Spleen (tissue), 11 donors: ENCODE results near the gene APOBEC3C. TPM values are rescaled to one million over a fixed set of nuclear protein-coding genes. Genes with fewer than 3 reads are reported as not detected.

Experiments
- DNase-seq: peaks from one replicate; pipeline ENCODE4 v3.0.0-alpha.2; 2020
- H3K27ac ChIP-seq, 8 donors: fragments of 200-600 bp; sonication (generic) in 7 of 8; 1 replicate in 4 of 8; 2 replicates in 4 of 8; pipeline versions ENCODE4 v1.5.0 to v1.8.0; 2016 to 2021; ENCODE audit warnings: inconsistent platforms in 4 of 8, mild to moderate bottlenecking in 4 of 8, moderate library complexity in 1 of 8
- H3K27me3 ChIP-seq, 7 donors: fragments of 200-600 bp; sonication (generic) in 6 of 7; replicated peaks in 1 of 7; 1 replicate in 4 of 7; 2 replicates in 3 of 7; pipeline versions ENCODE4 v1.5.0 to v1.8.0; 2016 to 2021; ENCODE audit warnings: inconsistent platforms in 3 of 7, mild to moderate bottlenecking in 1 of 7
- H3K36me3 ChIP-seq, 6 donors: fragments of 200-600 bp; sonication (generic) in 5 of 6; 1 replicate in 4 of 6; 2 replicates in 2 of 6; pipeline versions ENCODE4 v1.5.0 to v1.8.0; 2016 to 2021; ENCODE audit warnings: inconsistent platforms in 2 of 6
- H3K4me1 ChIP-seq, 6 donors: fragments of 200-600 bp; sonication (generic) in 5 of 6; 1 replicate in 3 of 6; 2 replicates in 3 of 6; pipeline versions ENCODE4 v1.5.0 to v1.8.0; 2016 to 2021; ENCODE audit warnings: inconsistent platforms in 3 of 6
- H3K4me3 ChIP-seq, 8 donors: fragments of 200-600 bp; sonication (generic) in 7 of 8; 1 replicate in 4 of 8; 2 replicates in 4 of 8; pipeline versions ENCODE4 v1.5.0 to v1.8.0; 2016 to 2021; ENCODE audit warnings: inconsistent platforms in 4 of 8, mild to moderate bottlenecking in 4 of 8, moderate library complexity in 2 of 8
- H3K9me3 ChIP-seq, 8 donors: fragments of 200-600 bp; sonication (generic) in 7 of 8; 1 replicate in 4 of 8; 2 replicates in 4 of 8; pipeline versions ENCODE4 v1.5.0 to v1.8.0; 2016 to 2021; ENCODE audit warnings: inconsistent platforms in 4 of 8
- POLR2A ChIP-seq, 3 donors: fragments of 450-650 bp; IDR thresholded peaks; one replicate each; pipeline ENCODE4 v1.5.1; 2017; ENCODE audit warnings: antibody characterized with exemption in 3 of 3, mild to moderate bottlenecking in 1 of 3
- WGBS, 5 donors: extraction: QIAGEN DNeasy Blood & Tissue Kit in 3 of 5; methylation state at CpG; one replicate each; pipeline versions ENCODE4 v1.1.5 to v1.1.7; 2013 to 2018; 5-methylcytosine and 5-hydroxymethylcytosine counted together
- intact Hi-C: fragments of 100-400 bp; cut with DNase I; formaldehyde crosslinking; loops from one replicate; pipeline ENCODE4 v1.15.0; 2023; ENCODE audit warnings: low total_unique reads
- polyA plus RNA-seq, 3 donors: library from polyadenylated mRNA; stranded (reverse); fragments of 200-250 nt; gene quantifications; one replicate each; pipeline ENCODE4 v1.2.1, GENCODE V29; 2013
- total RNA-seq, 7 donors: library from RNA; depleted of rRNA in 3 of 7; stranded (reverse); fragments of >200 nt in 3 of 7; fragmentation: NEBNext Ultra II Directional in 4 of 7; extraction: Animal tissue kit (Norgen Biotek cat#: 25700) in 4 of 7; gene quantifications; one replicate each; pipeline versions ENCODE4 v1.1.0 to v1.2.1, GENCODE V29; 2016 to 2021
- TF ChIP-seq, protein P1 (sequence below), 11 experiments: fragments of 200-600 bp in 7 of 11; fragments of 450-650 bp in 4 of 11; sonication (generic) in 4 of 11; IDR thresholded peaks in 8 of 11; conservative IDR thresholded peaks in 3 of 11; 1 replicate in 7 of 11; 2 replicates in 4 of 11; pipeline versions ENCODE4 v1.4.0 to v1.8.0; 2016 to 2021; ENCODE audit warnings: antibody characterized with exemption in 11 of 11, inconsistent platforms in 4 of 11, mild to moderate bottlenecking in 1 of 11
- donor health status: healthy with polysubstance abuse.
- donor health status: DM: no; HTN: no; CAD: no; lungs with moderate emphysema.
- donor health status: DM: no; HTN: no; CAD: no.
- donor health status: Bipolar disorder and iron deficiency.
- donor health status: healthy.
- donor health status: DM: no; HTN: no; CAD: no.
- donor health status: DM: yes; HTN: yes; CAD: no.

Gene APOBEC3C
- total and polyA plus RNA-seq, 10 donors: 23.5 to 72.4 (median 49.7) TPM

DNA sequence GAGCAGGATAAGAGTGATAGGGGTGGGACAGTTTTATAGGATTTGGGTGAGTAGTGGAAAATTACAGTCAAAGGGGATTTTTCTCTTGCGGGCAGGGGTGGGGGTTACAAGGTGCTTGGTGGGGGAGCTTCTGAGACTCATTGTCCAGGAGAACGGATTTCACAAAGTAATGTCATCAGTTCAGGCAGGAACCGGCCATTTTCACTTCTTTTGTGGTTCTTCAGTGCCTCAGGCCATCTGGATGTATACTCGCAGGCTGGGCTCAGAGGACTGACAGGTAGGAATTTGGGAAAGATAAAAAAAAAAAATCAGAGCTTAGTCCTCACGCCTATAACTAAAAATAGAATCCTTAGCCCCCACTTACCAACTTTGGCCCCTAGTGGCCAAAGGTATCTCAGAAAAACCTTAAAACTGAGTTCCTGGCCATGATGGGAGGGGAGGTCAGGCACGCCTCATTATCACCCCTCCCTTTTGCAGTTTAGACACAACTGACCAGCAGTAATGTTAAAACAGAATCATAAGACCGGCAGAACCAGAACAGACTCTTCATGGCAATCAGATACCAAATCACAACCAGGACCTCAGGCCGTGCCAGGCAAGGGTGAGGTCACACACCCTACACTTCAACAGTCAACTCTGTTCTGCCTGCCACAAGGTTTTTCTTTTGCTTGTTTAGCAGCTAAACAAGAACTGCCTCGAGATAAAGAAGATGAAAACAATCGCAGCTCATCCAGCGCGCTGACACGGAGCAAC lies 54.2 kb downstream of the APOBEC3C start:
- no peaks in the 10 kb centered on the region for H3K27me3 ChIP-seq
- H3K27ac ChIP-seq: peak overlapping the region; percentile 34 to 90 (median 79)
- H3K4me1 ChIP-seq: peaks cover 0 to 72% (median 33%) of the 10 kb centered on the region in 6 donors
- intact Hi-C loops: no loop called here
- WGBS, 5 donors: 69 to 81% (median 79%) methylated on average over 12 to 13 of the region's 13 CpGs
- peaks cover 0 to 6% (median 0%) of the 10 kb centered on the region in 6 donors for H3K36me3 ChIP-seq
- H3K4me3 ChIP-seq: peak overlapping the region in 6 of 8 donors; percentile 1 to 67 (median 24)
- no peaks in the 10 kb centered on the region for H3K9me3 ChIP-seq
- TF ChIP-seq, protein P1, sequence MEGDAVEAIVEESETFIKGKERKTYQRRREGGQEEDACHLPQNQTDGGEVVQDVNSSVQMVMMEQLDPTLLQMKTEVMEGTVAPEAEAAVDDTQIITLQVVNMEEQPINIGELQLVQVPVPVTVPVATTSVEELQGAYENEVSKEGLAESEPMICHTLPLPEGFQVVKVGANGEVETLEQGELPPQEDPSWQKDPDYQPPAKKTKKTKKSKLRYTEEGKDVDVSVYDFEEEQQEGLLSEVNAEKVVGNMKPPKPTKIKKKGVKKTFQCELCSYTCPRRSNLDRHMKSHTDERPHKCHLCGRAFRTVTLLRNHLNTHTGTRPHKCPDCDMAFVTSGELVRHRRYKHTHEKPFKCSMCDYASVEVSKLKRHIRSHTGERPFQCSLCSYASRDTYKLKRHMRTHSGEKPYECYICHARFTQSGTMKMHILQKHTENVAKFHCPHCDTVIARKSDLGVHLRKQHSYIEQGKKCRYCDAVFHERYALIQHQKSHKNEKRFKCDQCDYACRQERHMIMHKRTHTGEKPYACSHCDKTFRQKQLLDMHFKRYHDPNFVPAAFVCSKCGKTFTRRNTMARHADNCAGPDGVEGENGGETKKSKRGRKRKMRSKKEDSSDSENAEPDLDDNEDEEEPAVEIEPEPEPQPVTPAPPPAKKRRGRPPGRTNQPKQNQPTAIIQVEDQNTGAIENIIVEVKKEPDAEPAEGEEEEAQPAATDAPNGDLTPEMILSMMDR (IDR thresholded peaks at IDR 0.05 in 8 of 11, conservative IDR thresholded peaks at IDR 0.05 in 3 of 11): peak in 2 of 11 experiments; percentile 14 to 21
- TF ChIP-seq POLR2A (IDR thresholded peaks at IDR 0.05): no peak
- DNase-seq: no peak

Other genes with a start within 250 kb of the APOBEC3C start
- gene DNAL4, start 220.1 kb upstream of the APOBEC3C start, total RNA-seq: 10 to 100 TPM; 10.4 to 17.6 (median 13.9) TPM
- 10 to 100 TPM in 2 of 3 donors, 1 to 10 TPM in 1; 8.6 to 16.2 (median 10.6) TPM for gene DNAL4, start 220.1 kb upstream of the APOBEC3C start, polyA plus RNA-seq
- gene NPTXR, start 170.2 kb upstream of the APOBEC3C start, total RNA-seq: 10 to 100 TPM in 1 of 7 donors, 1 to 10 TPM in 6; 3.8 to 11.5 (median 5.0) TPM
- gene NPTXR, start 170.2 kb upstream of the APOBEC3C start, polyA plus RNA-seq: 1 to 10 TPM in 1 of 3 donors, under 1 TPM in 2; 0.24 to 1.2 (median 0.53) TPM
- 10 to 100 TPM; 35.8 to 72.2 (median 49.2) TPM for gene CBX6, start 142.0 kb upstream of the APOBEC3C start, total RNA-seq
- 10 to 100 TPM; 10.2 to 26.3 (median 11.3) TPM for gene CBX6, start 142.0 kb upstream of the APOBEC3C start, polyA plus RNA-seq
- gene APOBEC3A, start 56.6 kb upstream of the APOBEC3C start, total RNA-seq: 100 to 1,000 TPM in 2 of 7 donors, 10 to 100 TPM in 5; 18.6 to 163 (median 68.0) TPM
- gene APOBEC3A, start 56.6 kb upstream of the APOBEC3C start, polyA plus RNA-seq: 1 to 10 TPM; 1.2 to 5.6 (median 3.9) TPM
- 10 to 100 TPM in 1 of 7 donors, 1 to 10 TPM in 5, not detected in 1; 2.5 to 14.0 (median 7.2) TPM for gene APOBEC3B, start 31.9 kb upstream of the APOBEC3C start, total RNA-seq
- 1 to 10 TPM; 1.2 to 3.7 (median 2.1) TPM for gene APOBEC3B, start 31.9 kb upstream of the APOBEC3C start, polyA plus RNA-seq
- gene APOBEC3D, start 6.9 kb downstream of the APOBEC3C start, total RNA-seq: 10 to 100 TPM; 14.8 to 23.6 (median 17.6) TPM
- 10 to 100 TPM in 1 of 3 donors, 1 to 10 TPM in 2; 4.5 to 12.7 (median 6.8) TPM for gene APOBEC3D, start 6.9 kb downstream of the APOBEC3C start, polyA plus RNA-seq
- gene APOBEC3F, start 26.6 kb downstream of the APOBEC3C start, total RNA-seq: 10 to 100 TPM; 11.4 to 31.5 (median 27.6) TPM
- gene APOBEC3F, start 26.6 kb downstream of the APOBEC3C start, polyA plus RNA-seq: 10 to 100 TPM in 1 of 3 donors, 1 to 10 TPM in 2; 5.4 to 17.2 (median 7.9) TPM
- 10 to 100 TPM; 44.3 to 72.8 (median 53.7) TPM for gene APOBEC3G, start 63.0 kb downstream of the APOBEC3C start, total RNA-seq
- gene APOBEC3G, start 63.0 kb downstream of the APOBEC3C start, polyA plus RNA-seq: 10 to 100 TPM; 50.9 to 53.1 (median 51.0) TPM
- 1 to 10 TPM in 5 of 7 donors, under 1 TPM in 1, not detected in 1; 0.70 to 3.8 (median 2.2) TPM for gene APOBEC3H, start 83.0 kb downstream of the APOBEC3C start, total RNA-seq
- gene APOBEC3H, start 83.0 kb downstream of the APOBEC3C start, polyA plus RNA-seq: 1 to 10 TPM; 1.8 to 3.4 (median 2.3) TPM
- gene CBX7, start 138.4 kb downstream of the APOBEC3C start, total RNA-seq: 10 to 100 TPM; 50.9 to 99.4 (median 64.6) TPM
- gene CBX7, start 138.4 kb downstream of the APOBEC3C start, polyA plus RNA-seq: 10 to 100 TPM; 20.2 to 62.0 (median 26.8) TPM
- 10 to 100 TPM in 2 of 7 donors, 1 to 10 TPM in 5; 2.4 to 20.5 (median 9.3) TPM for gene PDGFB, start 230.7 kb downstream of the APOBEC3C start, total RNA-seq
- gene PDGFB, start 230.7 kb downstream of the APOBEC3C start, polyA plus RNA-seq: 1 to 10 TPM; 1.7 to 8.2 (median 2.0) TPM